IMR-90 (cell line): ENCODE measurements around the gene NEIL3.

Experiments
- BHLHE40 ChIP-seq: fragments of 150-350 bp; IDR thresholded peaks from 2 replicates; pipeline ENCODE4 v1.6.1; 2016; ENCODE audit warnings: mild to moderate bottlenecking, low read depth, low read length
- CEBPB ChIP-seq: IDR thresholded peaks from 2 replicates; pipeline ENCODE4 v1.6.1; 2012; ENCODE audit warnings: low read depth, low read length, improper control_type of control experiment
- FOS ChIP-seq: fragments of 150-350 bp; IDR thresholded peaks from 2 replicates; pipeline ENCODE4 v1.6.1; 2016; ENCODE audit warnings: low read depth, low read length
- MXI1 ChIP-seq: IDR thresholded peaks from 2 replicates; pipeline ENCODE4 v1.6.1; 2012; ENCODE audit warnings: low read depth, mild to moderate bottlenecking, low read length, moderate library complexity, borderline replicate concordance
- POLR2A ChIP-seq: IDR thresholded peaks from 2 replicates; pipeline ENCODE4 v1.6.1; 2012; ENCODE audit warnings: mild to moderate bottlenecking, low read depth, low read length
- RAD21 ChIP-seq: IDR thresholded peaks from 2 replicates; pipeline ENCODE4 v1.6.1; 2012; ENCODE audit warnings: low read length, improper control_type of control experiment
- RFX5 ChIP-seq: IDR thresholded peaks from 2 replicates; pipeline ENCODE4 v1.8.0; 2012; ENCODE audit warnings: low read depth, mild to moderate bottlenecking, low read length, moderate library complexity
- TF ChIP-seq, protein P1 (sequence below): conservative IDR thresholded peaks from 2 replicates; pipeline ENCODE4 v1.5.1; 2012; ENCODE audit warnings: mild to moderate bottlenecking, low read depth, low read length, improper control_type of control experiment
- TF ChIP-seq, protein P2 (sequence below): fragments of 150-350 bp; IDR thresholded peaks from 2 replicates; pipeline ENCODE4 v1.6.1; 2017; ENCODE audit warnings: mild to moderate bottlenecking, antibody characterized with exemption, low read length, low read depth
- TF ChIP-seq, protein P3 (sequence below): fragments of 150-350 bp; IDR thresholded peaks from 2 replicates; pipeline ENCODE4 v1.6.1; 2016; ENCODE audit warnings: low read depth, mild to moderate bottlenecking, low read length, moderate library complexity, borderline replicate concordance

DNA sequence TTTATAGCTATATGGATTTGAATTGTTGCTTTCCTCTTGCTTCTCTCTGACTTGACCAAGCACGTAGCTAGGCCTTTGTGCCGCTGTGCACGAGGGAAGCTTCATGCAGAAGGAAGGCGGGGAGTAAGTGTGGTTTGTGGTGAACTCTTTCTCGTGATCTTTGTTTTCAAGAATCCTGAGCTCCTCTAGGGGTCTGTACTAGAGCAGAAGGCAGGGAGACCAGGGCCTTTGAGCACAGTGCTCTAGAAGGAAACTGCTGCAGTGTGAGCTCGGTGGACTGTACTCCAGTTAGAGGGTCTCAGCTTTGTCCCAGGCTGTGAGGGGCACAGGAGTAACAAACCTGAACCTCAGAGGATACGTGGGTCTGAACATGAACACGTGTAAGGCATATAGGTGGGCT is 83.6 kb downstream of the NEIL3 start:
- TF ChIP-seq MXI1 = no peak
- TF ChIP-seq, protein P1, sequence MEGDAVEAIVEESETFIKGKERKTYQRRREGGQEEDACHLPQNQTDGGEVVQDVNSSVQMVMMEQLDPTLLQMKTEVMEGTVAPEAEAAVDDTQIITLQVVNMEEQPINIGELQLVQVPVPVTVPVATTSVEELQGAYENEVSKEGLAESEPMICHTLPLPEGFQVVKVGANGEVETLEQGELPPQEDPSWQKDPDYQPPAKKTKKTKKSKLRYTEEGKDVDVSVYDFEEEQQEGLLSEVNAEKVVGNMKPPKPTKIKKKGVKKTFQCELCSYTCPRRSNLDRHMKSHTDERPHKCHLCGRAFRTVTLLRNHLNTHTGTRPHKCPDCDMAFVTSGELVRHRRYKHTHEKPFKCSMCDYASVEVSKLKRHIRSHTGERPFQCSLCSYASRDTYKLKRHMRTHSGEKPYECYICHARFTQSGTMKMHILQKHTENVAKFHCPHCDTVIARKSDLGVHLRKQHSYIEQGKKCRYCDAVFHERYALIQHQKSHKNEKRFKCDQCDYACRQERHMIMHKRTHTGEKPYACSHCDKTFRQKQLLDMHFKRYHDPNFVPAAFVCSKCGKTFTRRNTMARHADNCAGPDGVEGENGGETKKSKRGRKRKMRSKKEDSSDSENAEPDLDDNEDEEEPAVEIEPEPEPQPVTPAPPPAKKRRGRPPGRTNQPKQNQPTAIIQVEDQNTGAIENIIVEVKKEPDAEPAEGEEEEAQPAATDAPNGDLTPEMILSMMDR = no peak
- TF ChIP-seq POLR2A = no peak
- TF ChIP-seq RAD21 = no peak
- TF ChIP-seq RFX5 = no peak
- no peak for TF ChIP-seq BHLHE40
- TF ChIP-seq, protein P2, sequence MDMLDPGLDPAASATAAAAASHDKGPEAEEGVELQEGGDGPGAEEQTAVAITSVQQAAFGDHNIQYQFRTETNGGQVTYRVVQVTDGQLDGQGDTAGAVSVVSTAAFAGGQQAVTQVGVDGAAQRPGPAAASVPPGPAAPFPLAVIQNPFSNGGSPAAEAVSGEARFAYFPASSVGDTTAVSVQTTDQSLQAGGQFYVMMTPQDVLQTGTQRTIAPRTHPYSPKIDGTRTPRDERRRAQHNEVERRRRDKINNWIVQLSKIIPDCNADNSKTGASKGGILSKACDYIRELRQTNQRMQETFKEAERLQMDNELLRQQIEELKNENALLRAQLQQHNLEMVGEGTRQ = no peak
- TF ChIP-seq, protein P3, sequence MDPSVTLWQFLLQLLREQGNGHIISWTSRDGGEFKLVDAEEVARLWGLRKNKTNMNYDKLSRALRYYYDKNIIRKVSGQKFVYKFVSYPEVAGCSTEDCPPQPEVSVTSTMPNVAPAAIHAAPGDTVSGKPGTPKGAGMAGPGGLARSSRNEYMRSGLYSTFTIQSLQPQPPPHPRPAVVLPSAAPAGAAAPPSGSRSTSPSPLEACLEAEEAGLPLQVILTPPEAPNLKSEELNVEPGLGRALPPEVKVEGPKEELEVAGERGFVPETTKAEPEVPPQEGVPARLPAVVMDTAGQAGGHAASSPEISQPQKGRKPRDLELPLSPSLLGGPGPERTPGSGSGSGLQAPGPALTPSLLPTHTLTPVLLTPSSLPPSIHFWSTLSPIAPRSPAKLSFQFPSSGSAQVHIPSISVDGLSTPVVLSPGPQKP = no peak
- TF ChIP-seq CEBPB = no peak
- TF ChIP-seq FOS = no peak
